ENCODE data around the gene ADAM22. TPM values are rescaled to one million over a fixed set of nuclear protein-coding genes. Genes with fewer than 3 reads are reported as not detected.

Gene ADAM22
- total and polyA plus RNA-seq, 2 experiments from 2014 or later: 1.6 to 9.8 TPM

DNA sequence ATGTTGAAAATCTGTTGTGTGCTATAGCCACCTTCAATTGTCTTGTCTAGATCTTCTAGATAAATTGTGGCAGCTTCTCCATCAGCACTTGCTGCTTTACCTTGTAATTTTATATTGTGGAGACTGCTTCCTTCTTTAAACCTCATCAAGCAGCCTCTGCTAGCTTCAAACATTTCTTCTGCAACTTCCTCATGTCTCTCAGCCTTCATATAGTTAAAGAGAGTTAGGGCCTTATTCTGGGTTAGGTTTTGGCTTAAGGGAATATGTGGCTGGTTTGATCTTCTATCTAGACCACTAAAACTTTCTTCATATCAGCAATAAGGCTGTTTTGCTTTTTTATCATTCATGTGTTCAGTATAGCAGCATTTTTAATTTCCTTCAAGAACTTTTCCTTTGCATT, 128.2 kb downstream of the ADAM22 start:
- Histone ChIP-seq H2AFZ (no peak overlapping the region), H3K9me2 (replicated peaks; ENCODE audit: insufficient read depth) (no peaks in the 10 kb centered on the region), H3K4me3 (no peak overlapping the region), H3K4me2 (no peak overlapping the region), H3K27me3 (no peaks in the 10 kb centered on the region), H3K9me3 (ENCODE audit: low read depth) (no peaks in the 10 kb centered on the region), H3K4me1 (ENCODE audit: insufficient read depth) (no peaks in the 10 kb centered on the region), H3K36me3 (replicated peaks; ENCODE audit: insufficient read depth, low read depth) (no peaks in the 10 kb centered on the region), H3K79me2 (no peaks in the 10 kb centered on the region), H3K27ac (no peak overlapping the region), H4K20me1 (ENCODE audit: insufficient read depth, poor library complexity, severe bottlenecking) (no peaks in the 10 kb centered on the region)
- DNase-seq (ENCODE audit: low spot score): no peak
- TF ChIP-seq, protein P1, sequence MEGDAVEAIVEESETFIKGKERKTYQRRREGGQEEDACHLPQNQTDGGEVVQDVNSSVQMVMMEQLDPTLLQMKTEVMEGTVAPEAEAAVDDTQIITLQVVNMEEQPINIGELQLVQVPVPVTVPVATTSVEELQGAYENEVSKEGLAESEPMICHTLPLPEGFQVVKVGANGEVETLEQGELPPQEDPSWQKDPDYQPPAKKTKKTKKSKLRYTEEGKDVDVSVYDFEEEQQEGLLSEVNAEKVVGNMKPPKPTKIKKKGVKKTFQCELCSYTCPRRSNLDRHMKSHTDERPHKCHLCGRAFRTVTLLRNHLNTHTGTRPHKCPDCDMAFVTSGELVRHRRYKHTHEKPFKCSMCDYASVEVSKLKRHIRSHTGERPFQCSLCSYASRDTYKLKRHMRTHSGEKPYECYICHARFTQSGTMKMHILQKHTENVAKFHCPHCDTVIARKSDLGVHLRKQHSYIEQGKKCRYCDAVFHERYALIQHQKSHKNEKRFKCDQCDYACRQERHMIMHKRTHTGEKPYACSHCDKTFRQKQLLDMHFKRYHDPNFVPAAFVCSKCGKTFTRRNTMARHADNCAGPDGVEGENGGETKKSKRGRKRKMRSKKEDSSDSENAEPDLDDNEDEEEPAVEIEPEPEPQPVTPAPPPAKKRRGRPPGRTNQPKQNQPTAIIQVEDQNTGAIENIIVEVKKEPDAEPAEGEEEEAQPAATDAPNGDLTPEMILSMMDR (IDR thresholded peaks at IDR 0.05; ENCODE audit: poor library complexity): no peak
- TF ChIP-seq EZH2 (IDR thresholded peaks at IDR 0.05; ENCODE audit: borderline replicate concordance) (no peak), EZH2phosphoT487 (IDR thresholded peaks at IDR 0.05; ENCODE audit: low read depth, severe bottlenecking, unreplicated experiment) (no peak)

DNA sequence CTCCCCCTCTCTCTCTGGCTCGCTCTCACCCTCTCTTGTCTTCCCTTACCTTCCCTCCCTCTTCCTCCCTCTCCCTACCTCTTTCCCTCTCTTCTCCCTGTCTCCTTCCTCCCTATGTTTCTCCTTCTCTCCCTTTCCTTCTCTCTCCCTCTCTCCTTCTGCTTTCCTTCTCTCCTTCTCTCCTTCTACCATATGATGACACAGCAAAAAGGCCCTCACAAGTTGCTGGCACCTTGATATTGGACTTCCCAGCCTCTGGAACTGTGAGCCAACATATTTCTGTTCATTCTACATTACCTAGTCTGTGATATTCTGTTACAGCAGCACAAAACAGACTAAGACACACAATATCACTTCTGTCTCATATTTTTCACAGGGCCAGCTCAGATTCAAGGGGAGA, 135.0 kb downstream of the ADAM22 start:
- Histone ChIP-seq H3K79me2 (no peaks in the 10 kb centered on the region), H3K4me1 (ENCODE audit: insufficient read depth) (no peaks in the 10 kb centered on the region), H3K27ac (no peak overlapping the region), H3K9me2 (replicated peaks; ENCODE audit: insufficient read depth) (no peaks in the 10 kb centered on the region), H3K4me2 (no peak overlapping the region), H4K20me1 (ENCODE audit: insufficient read depth, poor library complexity, severe bottlenecking) (no peaks in the 10 kb centered on the region), H2AFZ (no peak overlapping the region), H3K36me3 (replicated peaks; ENCODE audit: insufficient read depth, low read depth) (no peaks in the 10 kb centered on the region), H3K9me3 (ENCODE audit: low read depth) (no peaks in the 10 kb centered on the region), H3K27me3 (no peaks in the 10 kb centered on the region), H3K4me3 (no peak overlapping the region)
- TF ChIP-seq EZH2 (IDR thresholded peaks at IDR 0.05; ENCODE audit: borderline replicate concordance) (no peak), EZH2phosphoT487 (IDR thresholded peaks at IDR 0.05; ENCODE audit: low read depth, severe bottlenecking, unreplicated experiment) (no peak)
- TF ChIP-seq, protein P1 (IDR thresholded peaks at IDR 0.05; ENCODE audit: poor library complexity): no peak
- DNase-seq (ENCODE audit: low spot score): no peak
- 100% methylated on average over 1 of the region's 1 CpG for WGBS (ENCODE audit: low lambda C conversion rate, missing lambda C conversion rate)

DNA sequence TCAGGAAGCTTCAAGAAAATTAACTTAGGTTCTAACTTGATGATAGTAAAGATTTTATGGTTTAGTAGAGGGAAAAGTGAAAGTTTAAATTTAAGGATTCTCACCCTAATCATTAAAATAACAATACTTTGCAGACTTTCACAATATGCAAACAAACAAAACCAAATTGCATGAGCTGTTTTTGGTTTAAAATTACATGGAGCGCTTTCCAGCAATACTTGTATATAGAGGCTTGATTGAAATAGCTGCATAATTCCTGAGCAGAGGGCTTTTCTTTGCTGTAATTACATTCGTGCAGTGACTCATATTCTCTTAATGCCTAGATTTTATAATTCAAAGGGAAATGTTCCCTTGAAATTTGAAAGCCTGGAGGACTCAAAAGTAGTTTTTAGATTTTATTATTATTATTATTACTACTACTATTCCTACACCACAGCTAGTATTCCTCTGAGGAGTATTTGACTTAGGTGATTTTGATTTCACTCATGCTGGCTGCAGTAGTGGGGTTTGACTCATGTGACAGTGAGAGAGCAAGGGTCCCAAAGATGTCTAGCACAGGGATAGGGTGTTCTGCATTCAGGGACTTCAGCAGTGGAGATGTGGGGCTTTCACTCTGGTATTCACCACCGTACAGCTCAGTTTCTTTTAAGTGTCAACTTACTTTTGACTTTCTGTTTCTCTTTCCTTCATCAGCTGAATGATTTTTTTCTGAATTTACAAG, 138.1 kb downstream of the ADAM22 start:
- no peak overlapping the region for H3K4me3 ChIP-seq
- H3K4me2 ChIP-seq: no peak overlapping the region
- TF ChIP-seq, protein P1 (IDR thresholded peaks at IDR 0.05; ENCODE audit: poor library complexity): no peak
- no peak for TF ChIP-seq EZH2phosphoT487 (IDR thresholded peaks at IDR 0.05; ENCODE audit: low read depth, severe bottlenecking, unreplicated experiment)
- no peak for TF ChIP-seq EZH2 (IDR thresholded peaks at IDR 0.05; ENCODE audit: borderline replicate concordance)
- H2AFZ ChIP-seq: no peak overlapping the region
- H3K79me2 ChIP-seq: no peaks in the 10 kb centered on the region
- no peak overlapping the region for H3K27ac ChIP-seq
- no peaks in the 10 kb centered on the region for H3K9me3 ChIP-seq (ENCODE audit: low read depth)
- H4K20me1 ChIP-seq (ENCODE audit: insufficient read depth, poor library complexity, severe bottlenecking): no peaks in the 10 kb centered on the region
- H3K4me1 ChIP-seq (ENCODE audit: insufficient read depth): no peaks in the 10 kb centered on the region
- WGBS (ENCODE audit: low lambda C conversion rate, missing lambda C conversion rate): 69% methylated on average over 3 of the region's 3 CpGs
- H3K9me2 ChIP-seq (replicated peaks; ENCODE audit: insufficient read depth): no peaks in the 10 kb centered on the region
- no peak for DNase-seq (ENCODE audit: low spot score)
- no peaks in the 10 kb centered on the region for H3K36me3 ChIP-seq (replicated peaks; ENCODE audit: insufficient read depth, low read depth)
- H3K27me3 ChIP-seq: no peaks in the 10 kb centered on the region

Data from hepatocyte (in vitro differentiated cells).